ENCODE data around the gene ACP2. TPM values are rescaled to one million over a fixed set of nuclear protein-coding genes. Genes with fewer than 3 reads are reported as not detected.

The ACP2 gene
- total and polyA plus RNA-seq, 2 donors (not counting 1 experiment from before 2014, with no cell fraction given): 16.3 to 29.5 TPM

DNA sequence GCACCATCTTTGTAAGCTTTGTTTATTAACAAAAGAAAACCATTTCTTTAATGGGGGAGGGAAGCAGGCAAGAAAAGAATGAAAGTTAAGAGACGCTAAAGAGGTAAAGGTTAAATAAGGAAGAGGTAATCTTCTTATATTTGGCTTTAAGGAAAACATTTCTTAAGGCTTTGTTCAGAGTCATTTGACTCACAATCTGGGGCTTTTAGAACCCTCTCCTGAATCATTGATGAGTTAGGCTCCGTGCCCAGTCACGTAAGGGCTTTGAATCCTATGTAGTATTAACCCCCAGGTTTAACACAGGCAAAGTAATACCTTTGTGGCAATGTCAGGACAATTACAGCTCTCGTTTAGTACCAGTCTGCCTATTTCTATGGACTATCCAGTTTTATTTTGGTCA is 47.4 kb upstream of the ACP2 start:
- ATAC-seq (ENCODE audit: low read depth) (no peak), DNase-seq (no peak)
- no peak overlapping the region for H3K27ac Mint-ChIP-seq
- Histone ChIP-seq H3K9ac (ENCODE audit: low read length) (no peak overlapping the region), H3K79me2 (ENCODE audit: control insufficient read depth, insufficient read depth, low read length) (peaks cover 3% of the 10 kb centered on the region), H3K4me1 (ENCODE audit: control insufficient read depth in 2 of 2, insufficient read depth in 2 of 2, low read length in 2 of 2) (no peaks in the 10 kb centered on the region), H3K4me3 (ENCODE audit: control extremely low read depth in 1 of 5, extremely low read depth in 1 of 5, insufficient read depth in 1 of 5, low read depth in 2 of 5, low read length in 4 of 5) (no peak overlapping the region), H3K27me3 (replicated peaks in 1 of 4; ENCODE audit: control extremely low read depth in 1 of 4, control insufficient read depth in 3 of 4, insufficient read depth in 4 of 4, low read length in 3 of 4) (no peaks in the 10 kb centered on the region), H2AFZ (ENCODE audit: insufficient read depth, low read depth, low read length, poor library complexity, severe bottlenecking) (no peak overlapping the region), H3K9me3 (ENCODE audit: control extremely low read depth in 1 of 3, control insufficient read depth in 2 of 3, insufficient read depth in 1 of 3, low read length in 2 of 3) (peaks cover 0 to 4% (median 0%) of the 10 kb centered on the region in 3 donors), H3K4me2 (replicated peaks; ENCODE audit: low read depth, low read length, poor library complexity, severe bottlenecking) (no peak overlapping the region), H3K36me3 (replicated peaks in 1 of 2; ENCODE audit: control extremely low read depth in 1 of 2, control insufficient read depth in 1 of 2, extremely low read depth in 1 of 2, insufficient read depth in 2 of 2, low read length in 1 of 2) (peaks cover 8 to 64% of the 10 kb centered on the region in 2 experiments), H4K20me1 (ENCODE audit: control insufficient read depth, insufficient read depth, low read length, poor library complexity, severe bottlenecking) (no peaks in the 10 kb centered on the region), H3K27ac (ENCODE audit: low read length in 2 of 2) (no peak overlapping the region)
- CTCF ChIA-PET: interaction anchor here (1.3 kb wide), 1 partner anchor 118 kb away, joined by 3 read pairs; no protein-coding TSS in a partner anchor
- no peaks in the 10 kb centered on the region for H3K4me1 Mint-ChIP-seq
- POLR2A ChIA-PET: interaction anchor here (0.6 kb wide), 1 partner anchor 81 kb away, joined by 5 read pairs; the partner anchor contains the start of gene DDB2
- 100% methylated on average over 3 of the region's 4 CpGs for WGBS (ENCODE audit: insufficient coverage)
- TF ChIP-seq EZH2 (IDR thresholded peaks at IDR 0.05; ENCODE audit: borderline replicate concordance, insufficient read depth, low read depth, low read length, poor library complexity, severe bottlenecking): no peak
- no peak for TF ChIP-seq CTCF (IDR thresholded peaks at IDR 0.05)
- no peaks in the 10 kb centered on the region for H3K9me3 Mint-ChIP-seq (ENCODE audit: insufficient read depth)
- no peak overlapping the region for H3K4me3 Mint-ChIP-seq
- no peaks in the 10 kb centered on the region for H3K27me3 Mint-ChIP-seq
- intact Hi-C loops (cut with micrococcal nuclease): no loop called here

DNA sequence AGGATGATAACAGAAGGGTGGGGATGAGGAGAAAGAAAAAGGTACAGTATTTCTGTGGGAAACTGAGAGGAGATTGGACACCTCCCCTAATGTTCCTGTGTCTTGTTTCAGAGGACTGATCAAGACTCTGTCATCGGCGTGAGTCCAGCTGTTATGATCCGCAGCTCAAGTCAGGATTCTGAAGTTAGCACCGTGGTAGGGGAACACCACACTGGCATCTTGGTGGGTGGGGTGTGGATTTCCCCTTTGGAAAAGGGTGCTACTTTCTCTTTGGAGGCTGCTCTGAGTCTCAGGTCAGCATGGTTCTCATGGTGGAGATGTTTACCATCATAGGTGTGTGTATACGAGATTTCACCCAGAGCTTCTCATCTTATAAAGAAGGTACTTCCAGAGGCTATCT is 46.8 kb upstream of the ACP2 start:
- ATAC-seq (ENCODE audit: low read depth) (no peak), DNase-seq (no peak)
- Histone ChIP-seq H3K79me2 (ENCODE audit: control insufficient read depth, insufficient read depth, low read length) (no peaks in the 10 kb centered on the region), H3K9ac (ENCODE audit: low read length) (no peak overlapping the region), H3K27ac (ENCODE audit: low read length in 2 of 2) (no peak overlapping the region), H3K4me3 (ENCODE audit: control extremely low read depth in 1 of 5, extremely low read depth in 1 of 5, insufficient read depth in 1 of 5, low read depth in 2 of 5, low read length in 4 of 5) (no peak overlapping the region), H3K9me3 (ENCODE audit: control extremely low read depth in 1 of 3, control insufficient read depth in 2 of 3, insufficient read depth in 1 of 3, low read length in 2 of 3) (peaks cover 0 to 4% (median 0%) of the 10 kb centered on the region in 3 donors), H3K27me3 (replicated peaks in 1 of 4; ENCODE audit: control extremely low read depth in 1 of 4, control insufficient read depth in 3 of 4, insufficient read depth in 4 of 4, low read length in 3 of 4) (no peaks in the 10 kb centered on the region), H4K20me1 (ENCODE audit: control insufficient read depth, insufficient read depth, low read length, poor library complexity, severe bottlenecking) (no peaks in the 10 kb centered on the region), H3K36me3 (replicated peaks in 1 of 2; ENCODE audit: control extremely low read depth in 1 of 2, control insufficient read depth in 1 of 2, extremely low read depth in 1 of 2, insufficient read depth in 2 of 2, low read length in 1 of 2) (peaks cover 8 to 70% of the 10 kb centered on the region in 2 experiments), H3K4me1 (ENCODE audit: control insufficient read depth in 2 of 2, insufficient read depth in 2 of 2, low read length in 2 of 2) (no peaks in the 10 kb centered on the region), H2AFZ (ENCODE audit: insufficient read depth, low read depth, low read length, poor library complexity, severe bottlenecking) (no peak overlapping the region), H3K4me2 (replicated peaks; ENCODE audit: low read depth, low read length, poor library complexity, severe bottlenecking) (no peak overlapping the region)
- intact Hi-C loops (cut with micrococcal nuclease): no loop called here
- no peak overlapping the region for H3K4me3 Mint-ChIP-seq
- H3K4me1 Mint-ChIP-seq: no peaks in the 10 kb centered on the region
- H3K9me3 Mint-ChIP-seq (ENCODE audit: insufficient read depth): no peaks in the 10 kb centered on the region
- no peak overlapping the region for H3K27ac Mint-ChIP-seq
- WGBS (ENCODE audit: insufficient coverage): 96% methylated on average over 4 of the region's 5 CpGs
- CTCF ChIA-PET: interaction anchor here (1.3 kb wide), 1 partner anchor 119 kb away, joined by 3 read pairs; no protein-coding TSS in a partner anchor
- H3K27me3 Mint-ChIP-seq: no peaks in the 10 kb centered on the region
- POLR2A ChIA-PET: interaction anchor here (0.5 to 0.6 kb wide), 2 partner anchors 19 to 81 kb away, joined by 5 read pairs; partner anchors contain the start of gene DDB2
- no peak for TF ChIP-seq EZH2 (IDR thresholded peaks at IDR 0.05; ENCODE audit: borderline replicate concordance, insufficient read depth, low read depth, low read length, poor library complexity, severe bottlenecking)
- no peak for TF ChIP-seq CTCF (IDR thresholded peaks at IDR 0.05)

All from B cell (primary cell).